ENCODE measurements around the gene FDX2. TPM values are rescaled to one million over a fixed set of nuclear protein-coding genes. Genes with fewer than 3 reads are reported as not detected.

Gene FDX2
- total and polyA plus RNA-seq, 7 experiments from 2014 or later = 5.7 to 19.4 (median 10.2) TPM

DNA sequence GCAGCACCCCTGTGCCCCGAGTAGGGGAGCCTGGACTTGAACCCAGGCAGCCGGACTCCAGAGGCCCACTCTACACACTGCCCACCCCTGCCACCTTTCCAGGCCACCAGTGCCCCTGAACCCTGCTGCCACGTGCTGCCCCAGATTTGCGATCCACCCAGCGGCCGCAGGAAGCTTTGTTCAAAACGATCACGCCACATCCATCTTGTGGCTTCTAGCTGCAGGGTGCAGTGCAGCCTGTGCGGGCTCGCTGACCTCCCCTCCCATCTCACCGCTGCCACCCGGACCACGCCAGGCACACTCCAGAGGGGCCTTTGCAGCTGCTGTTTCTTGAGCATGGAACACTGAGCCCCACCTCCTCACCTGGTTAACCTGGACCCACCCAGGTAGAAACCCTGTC lies 13.7 kb upstream of the FDX2 start:
- DNase-seq = no peak
- intact Hi-C loops (cut with micrococcal nuclease) = no loop called here

GRCh38 chr19:10328558-10329429 lies 13.0 kb upstream of the FDX2 start:
- Histone ChIP-seq H3K9me3 (ENCODE audit: control insufficient read depth in 2 of 3, low read length in 3 of 3) (no peaks in the 10 kb centered on the region), H3K4me1 (ENCODE audit: control insufficient read depth in 2 of 2, insufficient read depth in 2 of 2, low read length in 2 of 2) (peaks cover 12 to 18% of the 10 kb centered on the region in 2 donors), H3K27me3 (ENCODE audit: control insufficient read depth in 2 of 2, insufficient read depth in 2 of 2, low read length in 2 of 2) (no peaks in the 10 kb centered on the region), H3K27ac (ENCODE audit: low read depth, low read length) (no peak overlapping the region), H3K4me3 (ENCODE audit: low read length) (no peak overlapping the region), H3K36me3 (ENCODE audit: control insufficient read depth in 2 of 3, insufficient read depth in 3 of 3, low read length in 3 of 3) (peaks cover 4 to 86% (median 31%) of the 10 kb centered on the region in 3 experiments)
- DNase-seq (no peak), ATAC-seq (no peak)
- intact Hi-C loops (cut with micrococcal nuclease) = no loop called here
- peaks cover 0 to 20% (median 0%) of the 10 kb centered on the region in 5 donors for H3K36me3 Mint-ChIP-seq
- peaks cover 0 to 2% (median 0%) of the 10 kb centered on the region in 11 donors for H3K9me3 Mint-ChIP-seq
- H3K27ac Mint-ChIP-seq = no peak overlapping the region
- H3K4me1 Mint-ChIP-seq = peaks cover 6 to 32% (median 21%) of the 10 kb centered on the region in 7 donors
- H3K4me3 Mint-ChIP-seq = no peak overlapping the region
- ChIA-PET CTCF (interaction anchor here (0.8 kb wide), 1 partner anchor 10 kb away, joined by 3 read pairs; no protein-coding TSS in a partner anchor), POLR2A (no interaction called here)
- H3K27me3 Mint-ChIP-seq = no peaks in the 10 kb centered on the region

More for the DNA sequence above, 13.7 kb upstream of the FDX2 start:
- peaks cover 0 to 20% (median 0%) of the 10 kb centered on the region in 5 donors for H3K36me3 Mint-ChIP-seq
- no peak overlapping the region for H3K4me3 Mint-ChIP-seq
- Histone ChIP-seq H3K36me3 (ENCODE audit: control insufficient read depth in 2 of 3, insufficient read depth in 3 of 3, low read length in 3 of 3) (peaks cover 4 to 84% (median 29%) of the 10 kb centered on the region in 3 experiments), H3K27ac (ENCODE audit: low read depth, low read length) (no peak overlapping the region), H3K4me1 (ENCODE audit: control insufficient read depth in 2 of 2, insufficient read depth in 2 of 2, low read length in 2 of 2) (peaks cover 17 to 24% of the 10 kb centered on the region in 2 donors), H3K4me3 (ENCODE audit: low read length) (no peak overlapping the region), H3K27me3 (ENCODE audit: control insufficient read depth in 2 of 2, insufficient read depth in 2 of 2, low read length in 2 of 2) (no peaks in the 10 kb centered on the region), H3K9me3 (ENCODE audit: control insufficient read depth in 2 of 3, low read length in 3 of 3) (no peaks in the 10 kb centered on the region)
- H3K4me1 Mint-ChIP-seq = peaks cover 6 to 37% (median 28%) of the 10 kb centered on the region in 7 donors
- POLR2A ChIA-PET = interaction anchor here (0.8 kb wide), 1 partner anchor 502 kb away, joined by 3 read pairs; the partner anchor contains the start of gene UBL5
- H3K27me3 Mint-ChIP-seq = no peaks in the 10 kb centered on the region
- CTCF ChIA-PET = interaction anchor here (0.7 to 0.8 kb wide), 2 partner anchors 11 to 59 kb away, joined by 3 to 5 read pairs; no protein-coding TSS in a partner anchor
- ATAC-seq = no peak
- H3K9me3 Mint-ChIP-seq = peaks cover 0 to 2% (median 0%) of the 10 kb centered on the region in 11 donors
- no peak overlapping the region for H3K27ac Mint-ChIP-seq

DNA sequence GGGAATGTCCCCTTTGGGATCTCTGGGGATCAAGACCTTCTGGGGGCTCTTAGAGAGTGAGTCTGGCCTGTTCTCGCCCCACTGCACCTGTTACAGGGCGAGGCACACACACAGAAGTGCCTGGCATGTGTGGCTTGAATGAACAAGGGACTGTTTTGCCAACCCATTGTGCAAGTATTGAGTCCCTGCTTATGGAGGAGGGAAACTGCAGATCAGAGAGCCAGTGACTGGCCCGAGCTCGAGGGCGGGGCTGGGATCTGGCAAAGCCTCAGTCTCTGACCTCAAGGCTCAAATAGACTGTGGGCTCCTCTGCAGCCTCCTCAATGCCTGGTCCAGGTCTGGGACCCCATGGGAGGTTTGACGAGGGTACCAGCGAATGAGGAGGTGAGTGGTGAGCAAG lies 12.0 kb upstream of the FDX2 start:
- H3K27ac Mint-ChIP-seq = no peak overlapping the region
- ATAC-seq (no peak), DNase-seq (no peak)
- intact Hi-C loops (cut with micrococcal nuclease) = no loop called here
- no peaks in the 10 kb centered on the region for H3K27me3 Mint-ChIP-seq
- H3K27me3 ChIP-seq (ENCODE audit: control insufficient read depth in 2 of 2, insufficient read depth in 2 of 2, low read length in 2 of 2) = no peaks in the 10 kb centered on the region
- peaks cover 0 to 2% (median 0%) of the 10 kb centered on the region in 11 donors for H3K9me3 Mint-ChIP-seq
- POLR2A ChIA-PET = no interaction called here
- peaks cover 4 to 90% (median 31%) of the 10 kb centered on the region in 3 experiments for H3K36me3 ChIP-seq (ENCODE audit: control insufficient read depth in 2 of 3, insufficient read depth in 3 of 3, low read length in 3 of 3)
- H3K27ac ChIP-seq (ENCODE audit: low read depth, low read length) = no peak overlapping the region
- H3K9me3 ChIP-seq (ENCODE audit: control insufficient read depth in 2 of 3, low read length in 3 of 3) = no peaks in the 10 kb centered on the region
- no peak overlapping the region for H3K4me3 ChIP-seq (ENCODE audit: low read length)
- H3K36me3 Mint-ChIP-seq = peaks cover 0 to 13% (median 0%) of the 10 kb centered on the region in 5 donors
- CTCF ChIA-PET = no interaction called here
- peak overlapping the region in 1 of 10 donors; percentile 37 for H3K4me3 Mint-ChIP-seq
- peaks cover 10 to 15% of the 10 kb centered on the region in 2 donors for H3K4me1 ChIP-seq (ENCODE audit: control insufficient read depth in 2 of 2, insufficient read depth in 2 of 2, low read length in 2 of 2)
- peaks cover 5 to 22% (median 12%) of the 10 kb centered on the region in 7 donors for H3K4me1 Mint-ChIP-seq

DNA sequence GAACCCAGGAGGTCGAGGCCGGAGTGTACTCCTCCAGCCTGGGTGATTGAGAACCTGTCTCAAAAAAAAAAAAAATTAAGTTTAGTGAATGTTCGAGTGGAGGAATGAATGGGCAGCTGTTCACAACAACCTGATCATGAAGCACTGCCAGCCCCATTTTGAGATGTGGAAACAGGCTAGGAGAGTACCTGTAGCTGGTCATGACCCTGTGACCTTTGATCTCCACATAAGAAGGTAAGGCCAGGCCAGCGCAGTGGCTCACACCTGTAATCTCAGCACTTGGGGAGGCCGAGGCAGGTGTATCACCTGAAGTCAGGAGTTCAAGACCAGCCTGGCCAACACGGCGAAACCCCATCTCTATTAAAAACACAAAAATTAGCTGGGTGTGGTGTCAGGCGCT lies 9.9 kb upstream of the FDX2 start:
- peaks cover 0 to 9% (median 3%) of the 10 kb centered on the region in 7 donors for H3K4me1 Mint-ChIP-seq
- no peak overlapping the region for H3K4me3 Mint-ChIP-seq
- ATAC-seq (no peak), DNase-seq (no peak)
- H3K27me3 ChIP-seq (ENCODE audit: control insufficient read depth in 2 of 2, insufficient read depth in 2 of 2, low read length in 2 of 2) = no peaks in the 10 kb centered on the region
- no peaks in the 10 kb centered on the region for H3K9me3 Mint-ChIP-seq
- H3K9me3 ChIP-seq (ENCODE audit: control insufficient read depth in 2 of 3, low read length in 3 of 3) = no peaks in the 10 kb centered on the region
- CTCF ChIA-PET = interaction anchor here (1.2 kb wide), 1 partner anchor 40 kb away, joined by 5 read pairs; no protein-coding TSS in a partner anchor
- no peak overlapping the region for H3K27ac Mint-ChIP-seq
- POLR2A ChIA-PET = interaction anchor here (1.0 kb wide), 1 partner anchor 12 kb away, joined by 3 read pairs; no protein-coding TSS in a partner anchor
- intact Hi-C loops (cut with micrococcal nuclease) = no loop called here
- H3K4me1 ChIP-seq (ENCODE audit: control insufficient read depth in 2 of 2, insufficient read depth in 2 of 2, low read length in 2 of 2) = no peaks in the 10 kb centered on the region
- no peaks in the 10 kb centered on the region for H3K27me3 Mint-ChIP-seq
- no peak overlapping the region for H3K27ac ChIP-seq (ENCODE audit: low read depth, low read length)
- peaks cover 5 to 13% (median 5%) of the 10 kb centered on the region in 5 donors for H3K36me3 Mint-ChIP-seq
- H3K4me3 ChIP-seq (ENCODE audit: low read length) = no peak overlapping the region
- peaks cover 4 to 99% (median 31%) of the 10 kb centered on the region in 3 experiments for H3K36me3 ChIP-seq (ENCODE audit: control insufficient read depth in 2 of 3, insufficient read depth in 3 of 3, low read length in 3 of 3)

- no peak for DNase-seq
- ATAC-seq = no peak
- Histone ChIP-seq H3K9me3 (ENCODE audit: control insufficient read depth in 2 of 3, low read length in 3 of 3) (no peaks in the 10 kb centered on the region), H3K36me3 (ENCODE audit: control insufficient read depth in 2 of 3, insufficient read depth in 3 of 3, low read length in 3 of 3) (peaks cover 7 to 97% (median 14%) of the 10 kb centered on the region in 3 experiments), H3K27me3 (ENCODE audit: control insufficient read depth in 2 of 2, insufficient read depth in 2 of 2, low read length in 2 of 2) (no peaks in the 10 kb centered on the region), H3K4me1 (ENCODE audit: control insufficient read depth in 2 of 2, insufficient read depth in 2 of 2, low read length in 2 of 2) (no peaks in the 10 kb centered on the region), H3K4me3 (ENCODE audit: low read length) (no peak overlapping the region), H3K27ac (ENCODE audit: low read depth, low read length) (no peak overlapping the region)
- Mint-ChIP-seq H3K36me3 (peaks cover 5 to 14% (median 9%) of the 10 kb centered on the region in 5 donors), H3K4me3 (peak overlapping the region in 1 of 10 donors; percentile 14), H3K4me1 (peaks cover 0 to 3% (median 0%) of the 10 kb centered on the region in 7 donors), H3K27ac (peak overlapping the region in 2 of 9 donors; percentile 1 to 56), H3K9me3 (no peaks in the 10 kb centered on the region), H3K27me3 (no peaks in the 10 kb centered on the region)
- intact Hi-C loops (cut with micrococcal nuclease) = no loop called here
- POLR2A ChIA-PET = no interaction called here
- CTCF ChIA-PET = no interaction called here
Measured at GRCh38 chr19:10321874-10322835, 6.3 kb upstream of the FDX2 start.

GRCh38 chr19:10321417-10321797 lies 5.6 kb upstream of the FDX2 start:
- ChIA-PET POLR2A (no interaction called here), CTCF (no interaction called here)
- H3K27ac ChIP-seq (ENCODE audit: low read depth, low read length) = no peak overlapping the region
- no peak overlapping the region for H3K4me3 ChIP-seq (ENCODE audit: low read length)
- H3K27me3 Mint-ChIP-seq = no peaks in the 10 kb centered on the region
- no peak overlapping the region for H3K4me3 Mint-ChIP-seq
- no peak for DNase-seq
- no peaks in the 10 kb centered on the region for H3K9me3 ChIP-seq (ENCODE audit: control insufficient read depth in 2 of 3, low read length in 3 of 3)
- peaks cover 0 to 4% (median under 1%) of the 10 kb centered on the region in 7 donors for H3K4me1 Mint-ChIP-seq
- H3K27ac Mint-ChIP-seq = no peak overlapping the region
- peaks cover 7 to 97% (median 11%) of the 10 kb centered on the region in 3 experiments for H3K36me3 ChIP-seq (ENCODE audit: control insufficient read depth in 2 of 3, insufficient read depth in 3 of 3, low read length in 3 of 3)
- intact Hi-C loops (cut with micrococcal nuclease) = no loop called here
- ATAC-seq = no peak
- peaks cover 5 to 14% (median 9%) of the 10 kb centered on the region in 5 donors for H3K36me3 Mint-ChIP-seq
- no peaks in the 10 kb centered on the region for H3K9me3 Mint-ChIP-seq
- no peaks in the 10 kb centered on the region for H3K27me3 ChIP-seq (ENCODE audit: control insufficient read depth in 2 of 2, insufficient read depth in 2 of 2, low read length in 2 of 2)
- H3K4me1 ChIP-seq (ENCODE audit: control insufficient read depth in 2 of 2, insufficient read depth in 2 of 2, low read length in 2 of 2) = no peaks in the 10 kb centered on the region

All from naive thymus-derived CD4-positive, alpha-beta T cell (primary cell).